HCT116 (cell line): ENCODE measurements around the gene SLC6A11.

Experiments
- POLR2AphosphoS5 ChIP-seq: IDR thresholded peaks from 2 replicates; pipeline ENCODE4 v1.6.1; 2011; ENCODE audit warnings: mild to moderate bottlenecking, low read depth, low read length, moderate library complexity
- TF ChIP-seq, protein P1 (sequence below), 3 experiments: fragments of 200-600 bp in 1 of 3; sonication (generic) in 1 of 3; IDR thresholded peaks in 2 of 3; conservative IDR thresholded peaks in 1 of 3; 2 replicates each; pipeline ENCODE4 v1.5.1; 2012 to 2017; ENCODE audit warnings: low read depth in 2 of 3, low read length in 2 of 3, antibody characterized with exemption in 1 of 3, borderline replicate concordance in 1 of 3, control low read depth in 1 of 3, mild to moderate bottlenecking in 1 of 3, mixed read lengths in 1 of 3, mixed run types in 1 of 3, moderate library complexity in 1 of 3; ENCODE audit not compliant: insufficient read depth in 1 of 3

DNA sequence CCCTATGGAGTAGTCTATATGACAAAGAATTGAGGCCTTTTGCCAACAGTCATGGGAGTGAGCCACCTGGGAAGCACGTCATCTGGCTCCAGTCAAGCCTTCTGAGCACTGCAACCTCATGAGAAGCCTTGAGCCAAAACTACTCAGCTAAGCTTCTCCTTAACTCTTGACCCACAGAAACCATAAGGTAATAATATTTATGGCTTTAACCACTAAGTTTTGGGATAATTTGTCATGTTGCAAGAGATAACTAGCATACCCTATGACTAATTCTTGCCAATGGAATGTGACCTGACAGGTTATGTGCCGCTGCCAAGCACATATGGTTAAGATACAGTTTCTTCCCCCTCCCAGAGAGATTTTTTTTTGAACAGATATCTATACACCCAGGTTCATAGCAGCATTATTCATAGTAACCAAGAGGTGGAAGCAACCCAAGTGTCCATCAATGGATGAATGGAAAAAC, 11.8 kb upstream of the SLC6A11 start:
- TF ChIP-seq POLR2AphosphoS5: no peak
- TF ChIP-seq, protein P1, sequence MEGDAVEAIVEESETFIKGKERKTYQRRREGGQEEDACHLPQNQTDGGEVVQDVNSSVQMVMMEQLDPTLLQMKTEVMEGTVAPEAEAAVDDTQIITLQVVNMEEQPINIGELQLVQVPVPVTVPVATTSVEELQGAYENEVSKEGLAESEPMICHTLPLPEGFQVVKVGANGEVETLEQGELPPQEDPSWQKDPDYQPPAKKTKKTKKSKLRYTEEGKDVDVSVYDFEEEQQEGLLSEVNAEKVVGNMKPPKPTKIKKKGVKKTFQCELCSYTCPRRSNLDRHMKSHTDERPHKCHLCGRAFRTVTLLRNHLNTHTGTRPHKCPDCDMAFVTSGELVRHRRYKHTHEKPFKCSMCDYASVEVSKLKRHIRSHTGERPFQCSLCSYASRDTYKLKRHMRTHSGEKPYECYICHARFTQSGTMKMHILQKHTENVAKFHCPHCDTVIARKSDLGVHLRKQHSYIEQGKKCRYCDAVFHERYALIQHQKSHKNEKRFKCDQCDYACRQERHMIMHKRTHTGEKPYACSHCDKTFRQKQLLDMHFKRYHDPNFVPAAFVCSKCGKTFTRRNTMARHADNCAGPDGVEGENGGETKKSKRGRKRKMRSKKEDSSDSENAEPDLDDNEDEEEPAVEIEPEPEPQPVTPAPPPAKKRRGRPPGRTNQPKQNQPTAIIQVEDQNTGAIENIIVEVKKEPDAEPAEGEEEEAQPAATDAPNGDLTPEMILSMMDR (IDR thresholded peaks at IDR 0.05 in 2 of 3, conservative IDR thresholded peaks at IDR 0.05 in 1 of 3; ENCODE audit: borderline replicate concordance in 1 of 3, insufficient read depth in 1 of 3, low read depth in 2 of 3, low read length in 2 of 3): no peak
